Measurements from ENCODE around the gene TFAP2A. TPM values are rescaled to one million over a fixed set of nuclear protein-coding genes. Genes with fewer than 3 reads are reported as not detected.

The TFAP2A gene
- polyA plus RNA-seq, 3 donors, result not detected

- Histone ChIP-seq H3K36me3 (replicated peaks in 1 of 2; ENCODE audit: control insufficient read depth in 1 of 2, insufficient read depth in 2 of 2, low read length in 2 of 2) (no peaks in the 10 kb centered on the region), H3K27ac (ENCODE audit: low read depth in 1 of 2, low read length in 2 of 2) (no peak overlapping the region), H3K79me2 (ENCODE audit: insufficient read depth, low read length) (no peaks in the 10 kb centered on the region), H3K9ac (ENCODE audit: insufficient read depth, low read length, poor library complexity, severe bottlenecking) (no peak overlapping the region), H3K4me1 (ENCODE audit: control insufficient read depth in 1 of 2, insufficient read depth in 2 of 2, low read length in 2 of 2) (peaks cover 15 to 18% of the 10 kb centered on the region in 2 donors), H3K4me3 (replicated peaks in 1 of 3; ENCODE audit: low read depth in 2 of 3, low read length in 3 of 3) (no peak overlapping the region), H3K9me3 (replicated peaks in 1 of 2; ENCODE audit: control insufficient read depth in 1 of 2, insufficient read depth in 1 of 2, low read length in 2 of 2) (peaks cover 7 to 87% of the 10 kb centered on the region in 2 donors), H2AFZ (ENCODE audit: insufficient read depth, low read depth, low read length, poor library complexity, severe bottlenecking) (no peak overlapping the region), H4K20me1 (ENCODE audit: insufficient read depth, low read length) (no peaks in the 10 kb centered on the region), H3K4me2 (replicated peaks; ENCODE audit: extremely low read depth, low read length, poor library complexity, severe bottlenecking) (no peak overlapping the region), H3K27me3 (ENCODE audit: control insufficient read depth in 2 of 2, insufficient read depth in 2 of 2, low read length in 2 of 2) (peaks cover 91 to 100% of the 10 kb centered on the region in 2 donors)
- intact Hi-C loops (cut with micrococcal nuclease), result loop anchor here in 1 of 2 donors (10.0 kb wide), 1 partner anchor 398 kb away; no protein-coding TSS in a partner anchor
- Mint-ChIP-seq H3K4me1 (peaks cover 37% of the 10 kb centered on the region), H3K27ac (peak overlapping the region in 1 of 7 donors; percentile 14), H3K9me3 (peaks cover 0 to 52% (median 36%) of the 10 kb centered on the region in 7 donors), H3K36me3 (peaks cover 6 to 12% of the 10 kb centered on the region in 2 donors), H3K4me3 (peak overlapping the region in 1 of 2 donors; percentile 89), H3K27me3 (ENCODE audit: low read depth in 3 of 3) (peaks cover 95 to 99% (median 97%) of the 10 kb centered on the region in 3 donors)
- DNase-seq, result no peak
- TF ChIP-seq CTCF (IDR thresholded peaks at IDR 0.05), result no peak
- 34% methylated on average over 5 of the region's 7 CpGs for WGBS (ENCODE audit: insufficient coverage)
These were observed 7.8 kb upstream of the TFAP2A start for GRCh38 chr6:10422737-10423034.

DNA sequence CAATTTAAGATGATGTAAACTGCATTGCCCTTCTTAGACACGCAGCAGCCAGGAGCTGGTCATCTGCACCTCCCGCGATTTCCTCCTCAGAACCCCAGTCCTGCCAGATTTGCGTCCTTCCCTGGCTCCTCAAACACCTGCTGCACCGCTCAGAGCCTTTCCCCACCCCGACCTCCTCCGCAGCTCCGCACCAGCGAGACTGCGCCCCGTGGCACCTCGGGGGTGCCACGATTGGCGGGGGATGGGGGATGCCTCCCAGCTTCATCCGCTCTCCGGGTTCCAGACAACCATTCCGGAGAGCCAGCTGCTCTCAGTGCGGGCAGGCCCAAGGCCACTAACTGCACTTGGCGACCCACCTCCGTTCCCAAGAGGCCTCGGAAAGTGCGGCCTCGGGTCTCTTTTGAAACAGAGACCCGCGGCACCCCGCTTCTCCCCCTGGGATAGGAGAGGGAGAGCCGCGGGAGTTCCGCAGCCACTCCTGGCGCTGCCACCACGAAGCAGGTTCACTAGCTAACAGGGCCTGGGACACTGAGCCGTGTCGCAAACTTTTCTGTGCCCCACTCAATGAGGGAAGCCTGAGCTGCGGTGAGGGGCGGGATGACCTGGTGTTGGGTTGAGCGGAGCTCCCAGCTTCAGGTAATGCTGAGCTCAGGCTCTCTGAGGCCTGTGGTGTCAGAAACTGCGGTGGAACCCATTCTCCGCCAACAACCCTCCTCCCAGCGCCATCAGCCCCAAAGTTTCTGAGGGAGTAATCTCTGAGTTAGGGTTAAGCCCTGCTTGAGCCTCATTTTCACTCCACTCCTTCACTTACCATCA lies 7.3 kb upstream of the TFAP2A start:
- Histone ChIP-seq H3K4me3 (replicated peaks in 1 of 3; ENCODE audit: low read depth in 2 of 3, low read length in 3 of 3) (no peak overlapping the region), H4K20me1 (ENCODE audit: insufficient read depth, low read length) (no peaks in the 10 kb centered on the region), H3K9me3 (replicated peaks in 1 of 2; ENCODE audit: control insufficient read depth in 1 of 2, insufficient read depth in 1 of 2, low read length in 2 of 2) (peaks cover 12 to 92% of the 10 kb centered on the region in 2 donors), H3K27me3 (ENCODE audit: control insufficient read depth in 2 of 2, insufficient read depth in 2 of 2, low read length in 2 of 2) (peaks cover 91 to 100% of the 10 kb centered on the region in 2 donors), H3K36me3 (replicated peaks in 1 of 2; ENCODE audit: control insufficient read depth in 1 of 2, insufficient read depth in 2 of 2, low read length in 2 of 2) (no peaks in the 10 kb centered on the region), H3K9ac (ENCODE audit: insufficient read depth, low read length, poor library complexity, severe bottlenecking) (no peak overlapping the region), H3K27ac (ENCODE audit: low read depth in 1 of 2, low read length in 2 of 2) (no peak overlapping the region), H3K4me1 (ENCODE audit: control insufficient read depth in 1 of 2, insufficient read depth in 2 of 2, low read length in 2 of 2) (peaks cover 21 to 24% of the 10 kb centered on the region in 2 donors), H3K79me2 (ENCODE audit: insufficient read depth, low read length) (no peaks in the 10 kb centered on the region), H3K4me2 (replicated peaks; ENCODE audit: extremely low read depth, low read length, poor library complexity, severe bottlenecking) (no peak overlapping the region), H2AFZ (ENCODE audit: insufficient read depth, low read depth, low read length, poor library complexity, severe bottlenecking) (no peak overlapping the region)
- Mint-ChIP-seq H3K36me3 (peaks cover 10 to 12% of the 10 kb centered on the region in 2 donors), H3K4me3 (peak overlapping the region in 1 of 2 donors; percentile 89), H3K4me1 (peaks cover 43% of the 10 kb centered on the region), H3K27me3 (ENCODE audit: low read depth in 3 of 3) (peaks cover 96 to 100% (median 98%) of the 10 kb centered on the region in 3 donors), H3K27ac (no peak overlapping the region), H3K9me3 (peaks cover 0 to 56% (median 42%) of the 10 kb centered on the region in 7 donors)
- intact Hi-C loops (cut with micrococcal nuclease), result loop anchor here in 1 of 2 donors (10.0 kb wide), 1 partner anchor 397 kb away; no protein-coding TSS in a partner anchor
- 9% methylated on average over 31 of the region's 39 CpGs for WGBS (ENCODE audit: insufficient coverage)
- no peak for DNase-seq
- no peak for TF ChIP-seq CTCF (IDR thresholded peaks at IDR 0.05)
